ENCODE measurements around the gene MARK2.

DNA sequence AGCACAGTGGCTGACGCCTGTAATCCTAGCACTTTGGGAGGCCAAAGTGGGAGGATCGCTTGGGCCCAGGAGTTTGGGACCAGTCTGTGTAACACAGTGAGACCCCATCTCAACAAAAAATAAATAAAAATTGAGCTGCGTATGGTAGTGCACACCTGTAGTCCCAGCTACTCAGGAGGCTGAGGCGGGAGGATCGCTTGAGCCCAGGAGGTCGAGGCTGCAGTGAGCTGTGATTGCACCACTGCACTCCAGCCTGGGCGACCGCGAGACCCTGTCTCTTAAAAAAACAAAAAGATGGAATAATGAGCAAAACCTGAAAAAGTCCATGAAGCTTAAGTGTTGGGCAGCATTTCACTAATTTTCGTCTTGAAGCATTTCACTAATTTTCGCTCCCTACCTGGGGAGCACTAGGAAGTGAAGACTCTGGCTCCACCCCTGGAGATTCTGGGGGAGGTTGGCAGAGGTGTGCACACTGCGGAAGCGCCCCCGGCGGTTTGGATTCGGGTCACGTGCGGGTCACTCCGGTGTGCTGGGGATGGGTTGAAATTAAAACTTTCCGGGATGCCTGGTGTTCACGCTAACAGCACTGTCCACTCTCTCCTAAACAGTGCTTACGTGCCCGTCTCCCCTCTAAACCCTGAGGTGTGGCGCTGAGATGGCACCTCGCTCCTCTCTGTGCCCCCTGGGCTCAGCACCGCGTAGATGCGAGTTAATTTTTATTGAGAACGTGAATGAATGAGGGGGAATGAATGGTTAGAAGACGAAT is 99.0 kb downstream of the MARK2 start:
- no peak for TF ChIP-seq EZH2 (IDR thresholded peaks at IDR 0.05; ENCODE audit: insufficient read depth, poor library complexity, severe bottlenecking)
- TF ChIP-seq EZH2phosphoT487 (IDR thresholded peaks at IDR 0.05; ENCODE audit: insufficient read depth, low read depth) = no peak
